ENCODE results near the gene LIPG.

Gene LIPG

DNA sequence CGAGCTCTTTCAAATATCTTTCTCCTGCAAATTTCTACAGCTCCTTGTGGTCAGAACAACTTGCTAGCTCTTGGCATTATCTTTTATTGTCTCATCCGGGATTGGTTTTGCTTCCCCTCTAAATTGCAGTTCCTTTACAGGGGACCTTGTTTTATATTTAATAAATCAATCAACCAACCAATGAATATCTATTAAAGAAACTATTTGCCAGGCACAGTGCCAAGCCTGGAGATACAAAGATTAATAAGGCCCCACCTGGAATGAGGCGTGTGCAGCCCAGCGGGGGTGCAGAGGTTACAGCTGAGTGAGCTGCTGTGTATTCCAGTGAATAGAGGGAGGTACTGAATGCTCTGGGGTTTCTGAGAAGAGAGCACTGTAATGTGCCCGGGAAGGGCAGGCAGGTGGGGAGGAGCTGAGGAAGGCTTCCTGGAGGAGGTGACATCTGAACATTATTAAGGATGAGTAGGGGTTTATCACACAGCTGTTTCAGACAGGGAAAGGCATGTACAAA, 51.8 kb downstream of the LIPG start:
- no peak for DNase-seq

DNA sequence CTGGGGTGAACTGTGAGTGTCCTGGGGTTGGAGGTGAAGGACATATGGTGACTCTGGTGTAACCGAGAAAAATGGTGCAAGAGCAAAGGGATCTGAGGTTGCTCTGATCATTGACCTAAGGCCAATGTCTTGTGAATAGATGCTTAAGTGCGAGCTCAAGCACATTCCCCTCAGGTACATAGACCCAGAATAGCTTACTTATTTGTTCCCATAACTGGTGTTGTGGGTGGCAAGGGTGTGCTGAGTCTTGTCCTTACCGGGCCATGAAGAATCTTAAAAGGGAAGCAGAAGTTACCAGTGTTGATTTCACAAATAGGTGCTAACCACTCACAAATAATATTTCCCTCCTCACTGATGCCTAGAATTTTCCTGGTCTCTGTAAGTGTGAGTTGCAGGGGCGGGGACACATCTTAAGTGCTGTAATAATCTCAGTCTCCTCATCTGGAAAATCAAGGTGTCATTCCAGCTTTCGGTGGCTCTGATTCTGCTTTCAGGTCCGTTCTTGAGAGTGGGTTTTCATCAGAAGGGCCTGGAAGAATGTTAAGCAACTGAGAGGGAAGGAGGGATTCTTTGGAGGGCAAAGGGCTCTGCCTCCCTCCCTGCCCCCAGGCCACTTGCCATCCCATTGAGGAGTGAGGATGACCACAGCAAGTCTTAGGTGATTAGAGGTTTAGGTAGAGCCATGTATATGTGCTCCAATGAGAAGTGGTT, 54.9 kb downstream of the LIPG start:
- no peak for DNase-seq

DNA sequence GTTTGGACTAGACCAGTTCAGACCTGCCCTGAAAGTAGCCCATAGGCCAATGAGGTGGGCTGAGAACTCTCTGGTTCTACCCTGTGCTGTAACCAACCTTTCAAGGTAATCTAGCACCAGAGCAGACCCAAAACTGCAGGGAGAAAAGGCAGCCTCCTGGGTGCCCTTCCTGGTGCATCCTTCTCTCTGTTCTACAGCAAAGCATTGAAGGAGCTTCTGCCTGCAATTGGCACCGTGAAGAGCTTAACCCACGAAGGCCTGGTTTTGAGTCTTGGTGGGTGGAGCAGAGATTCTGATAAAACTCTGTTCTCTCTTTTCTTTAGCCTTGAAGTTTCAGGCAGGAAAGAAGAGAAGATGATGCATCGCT, 55.5 kb downstream of the LIPG start:
- no peak for DNase-seq

DNA sequence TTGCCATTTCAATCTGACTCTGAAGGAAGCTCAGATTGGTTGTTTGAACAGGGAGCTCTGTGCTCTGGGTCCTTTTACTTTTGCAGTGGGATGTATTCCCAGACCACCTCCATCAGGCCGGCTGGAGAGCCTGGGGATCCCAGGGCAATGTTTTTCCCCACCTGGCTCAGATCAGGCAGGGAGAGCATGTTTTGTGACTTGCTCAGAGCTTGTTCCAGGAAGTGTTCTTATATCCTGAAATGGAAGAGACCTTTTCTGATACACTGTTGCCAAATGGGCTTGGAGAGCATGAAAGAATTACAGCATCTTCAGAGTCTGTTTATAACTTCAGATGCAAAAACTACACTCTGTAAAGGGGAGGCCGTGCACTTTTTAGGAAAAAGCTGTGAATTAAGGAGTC, 56.0 kb downstream of the LIPG start:
- no peak for DNase-seq

DNA sequence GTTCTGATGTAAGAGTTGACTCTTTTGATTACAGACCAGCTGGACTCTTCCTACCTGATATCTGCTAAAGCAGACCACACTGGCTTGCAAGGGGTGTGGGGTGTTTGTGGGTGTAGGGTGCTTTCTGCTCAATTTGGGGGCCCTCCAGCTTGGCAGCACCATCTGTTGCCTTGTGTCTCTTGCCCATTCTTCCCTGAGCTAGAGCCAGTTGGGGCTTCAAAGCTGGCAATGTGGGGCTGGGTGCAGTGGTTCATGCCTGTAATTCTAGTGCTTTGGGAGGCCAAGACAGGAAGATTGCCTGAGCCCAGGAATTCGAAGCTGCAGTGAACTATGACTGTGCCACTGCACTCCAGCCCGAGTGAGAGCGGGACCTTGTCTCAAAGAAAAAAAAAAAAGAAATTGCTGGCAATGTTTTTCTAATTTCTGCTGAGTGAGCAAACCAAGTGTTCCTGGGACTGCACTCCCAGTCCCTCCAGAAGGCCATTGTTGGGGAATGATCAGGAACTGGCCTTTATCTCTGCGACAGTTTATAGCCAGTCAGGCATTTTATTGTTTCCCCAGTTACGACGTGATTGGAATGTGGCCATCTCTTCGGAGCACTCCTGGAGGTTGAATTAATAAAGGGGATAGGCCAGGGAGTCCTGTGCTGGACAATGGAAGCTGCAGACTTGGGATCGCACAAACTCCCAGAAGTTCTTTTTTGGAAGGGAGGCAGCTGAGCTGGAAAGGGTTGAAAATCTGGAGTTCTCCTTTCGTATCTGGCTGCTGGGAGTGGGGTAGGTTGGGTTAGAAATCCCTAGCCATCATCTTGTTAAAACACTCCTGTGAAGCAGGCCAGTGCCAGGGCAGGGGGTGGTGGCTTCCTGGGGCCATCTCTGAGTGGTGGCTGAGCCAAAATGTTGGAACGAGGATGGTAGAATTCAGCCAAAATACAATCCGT, 57.2 kb downstream of the LIPG start:
- no peak for DNase-seq

DNA sequence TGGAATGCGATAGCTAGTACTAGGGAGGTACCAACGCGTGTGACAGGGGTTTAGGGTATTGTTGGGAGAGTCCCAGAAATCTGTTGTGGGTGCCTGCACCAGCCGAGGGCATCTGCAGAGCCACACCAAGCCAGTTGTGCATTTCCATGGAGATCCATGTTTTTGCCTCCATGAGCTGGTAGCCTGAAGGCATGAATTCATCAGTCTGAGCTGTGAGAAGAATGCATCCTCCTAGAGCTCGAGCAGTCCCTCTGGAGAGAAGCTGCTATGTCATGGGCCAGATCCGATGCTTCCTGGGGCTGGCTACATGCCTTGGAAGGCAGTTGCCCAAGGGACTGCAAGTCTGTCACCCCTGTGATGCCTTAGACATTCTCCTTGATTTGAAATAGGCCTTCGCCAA, 57.9 kb downstream of the LIPG start:
- no peak for DNase-seq

DNA sequence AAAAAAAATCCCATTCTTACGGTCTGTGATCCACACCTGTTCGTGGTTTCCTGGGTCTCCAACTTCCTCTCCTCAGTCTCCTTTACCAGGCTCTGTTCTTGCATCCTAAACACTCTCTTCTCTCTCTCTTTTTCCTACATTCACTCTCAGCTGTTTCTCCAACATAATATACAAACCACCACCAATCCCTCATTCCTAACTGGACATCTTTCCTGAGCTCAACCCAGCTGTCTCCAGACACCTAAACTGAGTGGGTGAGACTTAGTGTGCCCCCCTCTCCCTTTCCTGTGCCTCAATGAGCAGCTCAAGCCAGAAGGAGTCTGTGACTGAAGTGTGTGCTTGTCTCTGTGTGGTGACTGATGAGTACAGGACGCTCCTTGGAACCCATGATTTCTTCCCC, 59.4 kb downstream of the LIPG start:
- no peak for DNase-seq

DNA sequence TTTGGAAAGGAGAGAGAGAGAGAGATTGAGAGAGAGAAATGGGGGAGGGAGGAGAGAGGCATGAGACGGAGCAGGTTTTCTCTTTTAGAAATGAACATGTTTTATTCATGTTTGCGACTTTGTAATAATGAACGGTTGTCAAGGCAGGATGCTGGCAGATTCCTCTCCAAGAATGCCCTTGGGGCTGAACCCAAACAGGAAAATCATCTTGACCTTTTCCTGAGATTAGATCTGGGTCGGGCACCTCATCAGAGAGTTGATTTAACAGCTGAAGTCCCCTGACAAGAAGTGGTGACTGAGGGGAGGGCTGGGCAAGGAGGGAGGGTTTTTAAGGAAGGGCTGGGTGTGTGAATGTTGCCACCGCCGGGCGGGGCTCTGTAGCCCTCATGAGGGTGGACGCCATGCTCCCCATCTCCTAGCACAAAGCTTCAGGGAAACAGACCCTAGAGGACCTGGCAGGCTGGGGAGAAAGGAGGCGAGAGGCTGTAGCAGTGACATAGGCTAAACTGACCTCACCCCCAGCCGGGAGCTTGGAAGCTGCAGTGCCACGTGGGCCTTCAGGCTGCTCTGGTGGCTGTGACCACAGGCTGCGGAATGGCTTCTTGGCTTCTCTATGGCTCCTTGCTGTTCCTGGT, 60.0 kb downstream of the LIPG start:
- DNase-seq: no peak

DNA sequence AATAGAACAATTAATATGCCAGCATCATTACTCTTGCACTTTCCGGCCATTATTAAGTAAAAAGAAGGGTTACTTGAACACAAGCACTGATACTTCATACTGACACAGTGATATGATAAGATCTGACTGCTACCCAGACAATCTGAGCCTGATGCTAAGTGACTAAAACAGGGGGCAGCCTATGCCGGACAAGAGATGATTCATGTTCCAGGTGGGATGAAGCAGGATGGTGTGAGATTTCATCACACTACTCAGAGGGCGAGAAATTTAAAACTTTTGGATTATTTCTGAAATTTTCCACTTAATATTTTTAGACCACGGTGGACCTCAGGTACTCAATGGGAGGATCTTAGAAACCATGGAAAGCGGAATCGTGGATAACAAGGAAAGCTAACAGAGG, 61.7 kb downstream of the LIPG start:
- DNase-seq: no peak

DNA sequence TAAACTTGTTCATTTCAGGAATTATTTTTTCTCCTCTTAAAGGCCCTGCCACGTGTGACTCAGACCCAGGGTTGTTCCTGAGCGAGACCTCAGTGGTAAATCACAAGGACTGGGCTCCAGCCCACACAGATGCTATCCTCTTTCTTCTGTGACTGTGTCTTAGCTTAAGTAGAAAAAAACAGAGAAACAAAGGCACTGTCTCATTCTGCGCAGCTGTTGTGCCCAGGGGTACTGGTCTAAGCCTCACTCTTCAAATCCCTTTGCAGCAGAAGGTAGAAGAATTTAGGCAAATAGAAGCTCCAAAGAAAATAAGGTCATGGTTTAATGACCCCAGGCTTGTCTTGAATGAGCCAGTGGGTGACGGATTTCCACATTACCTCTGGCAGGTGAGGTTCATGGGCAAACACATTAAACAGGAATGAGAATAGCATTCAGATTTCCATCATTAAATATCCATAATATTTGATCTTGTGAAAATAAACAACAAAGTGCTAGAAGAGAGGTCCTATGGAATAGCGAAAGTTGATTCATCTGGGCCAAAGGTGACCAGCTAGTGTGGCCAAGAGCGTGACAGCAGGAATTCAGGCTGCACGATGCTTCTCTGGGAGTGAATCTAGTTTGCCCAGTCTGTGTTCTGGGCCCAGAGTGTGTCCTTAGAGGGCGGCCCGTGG, 63.3 kb downstream of the LIPG start:
- no peak for DNase-seq

DNA sequence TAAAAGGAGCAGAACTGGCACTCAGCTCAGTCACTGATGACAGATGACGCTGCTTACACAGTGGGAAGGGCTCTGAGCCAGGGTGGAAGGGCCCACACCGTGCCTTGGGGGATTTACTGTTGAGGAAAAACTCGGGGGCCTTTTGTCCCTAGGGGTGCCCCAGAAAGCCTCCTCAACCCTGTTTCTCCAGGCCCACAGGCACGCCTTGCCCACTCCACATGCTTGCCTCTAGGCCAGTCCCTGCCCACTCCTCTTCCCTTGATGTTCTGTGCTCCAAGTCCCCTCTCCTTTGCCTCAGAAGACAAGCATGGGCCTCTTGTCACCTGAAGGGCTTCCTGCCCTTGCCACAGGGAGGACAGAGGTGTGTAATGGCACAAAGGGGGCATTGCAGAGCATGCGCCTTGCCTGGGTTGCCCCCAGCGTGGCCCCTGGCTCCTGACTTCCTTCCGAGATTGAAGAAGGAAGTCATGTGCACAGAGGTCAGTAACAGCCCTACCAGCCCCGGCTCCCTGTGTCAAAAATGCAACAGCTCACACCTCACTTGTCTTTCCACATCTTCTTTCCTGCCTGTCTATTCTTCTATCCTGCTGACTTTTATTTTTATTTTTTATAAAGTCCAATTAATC, 65.1 kb downstream of the LIPG start:
- no peak for DNase-seq

DNA sequence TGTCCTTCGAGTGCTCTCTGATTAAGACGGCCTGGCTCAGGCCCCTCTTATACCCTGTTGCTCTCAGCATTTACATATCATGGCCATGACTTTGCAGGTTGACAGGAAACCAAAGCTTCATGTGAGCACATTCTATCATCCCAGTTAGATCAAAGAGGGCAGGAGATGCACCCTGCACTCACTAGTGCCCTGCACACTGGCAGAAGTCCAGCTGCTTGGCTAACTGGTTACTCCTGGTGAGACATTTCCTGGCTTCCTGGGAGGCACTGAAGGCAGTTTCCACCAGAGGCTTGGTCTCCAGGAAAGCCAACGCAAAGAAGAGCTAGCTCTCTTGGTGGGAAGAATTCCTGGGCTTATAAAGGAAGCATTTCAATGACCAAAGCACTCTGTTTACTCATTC, 66.3 kb downstream of the LIPG start:
- DNase-seq: no peak

DNA sequence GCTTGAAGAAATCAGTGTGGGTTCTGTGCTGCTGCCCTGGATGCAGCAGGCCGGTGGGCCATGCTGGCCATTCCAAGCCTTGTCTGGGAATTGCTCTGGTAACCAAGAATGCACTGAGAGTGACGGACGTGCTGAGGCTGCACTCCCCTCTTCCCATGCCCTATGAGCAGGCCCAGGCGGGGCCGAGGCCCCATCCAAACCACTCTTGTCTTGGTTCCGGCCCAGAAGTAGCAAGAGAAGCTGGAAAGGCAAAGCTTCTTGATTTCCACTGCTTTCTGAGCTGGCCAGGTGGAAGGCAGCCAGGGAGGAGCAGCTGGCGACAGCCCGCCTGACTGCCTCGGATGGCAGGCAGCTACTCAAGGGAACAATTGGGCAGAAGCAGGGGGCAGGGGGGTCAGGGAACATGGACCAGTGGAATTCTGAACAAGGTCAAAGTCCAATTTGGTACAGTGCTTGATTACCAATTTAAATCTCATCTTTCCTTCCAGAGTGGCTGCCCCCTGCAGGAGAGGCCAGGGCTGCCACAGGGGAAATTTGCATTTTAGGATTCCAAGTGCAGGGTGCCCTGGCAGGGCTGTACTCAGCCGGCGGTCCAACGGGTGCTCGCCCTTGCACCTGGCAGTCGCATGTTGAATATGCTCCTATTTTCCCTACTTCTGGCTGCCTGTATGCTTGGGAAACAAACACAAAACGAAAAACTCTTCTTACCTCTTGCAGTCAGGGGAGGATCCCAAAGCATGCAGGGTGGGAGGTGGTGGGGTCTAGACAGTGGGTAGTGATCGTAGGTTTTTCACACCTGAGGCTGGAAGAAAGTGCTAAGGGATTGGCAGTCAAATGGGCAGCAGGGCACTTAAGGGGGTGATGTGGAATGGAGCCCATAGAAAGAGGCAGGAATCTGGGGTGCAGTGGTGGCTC, 67.3 kb downstream of the LIPG start:
- no peak for DNase-seq

DNA sequence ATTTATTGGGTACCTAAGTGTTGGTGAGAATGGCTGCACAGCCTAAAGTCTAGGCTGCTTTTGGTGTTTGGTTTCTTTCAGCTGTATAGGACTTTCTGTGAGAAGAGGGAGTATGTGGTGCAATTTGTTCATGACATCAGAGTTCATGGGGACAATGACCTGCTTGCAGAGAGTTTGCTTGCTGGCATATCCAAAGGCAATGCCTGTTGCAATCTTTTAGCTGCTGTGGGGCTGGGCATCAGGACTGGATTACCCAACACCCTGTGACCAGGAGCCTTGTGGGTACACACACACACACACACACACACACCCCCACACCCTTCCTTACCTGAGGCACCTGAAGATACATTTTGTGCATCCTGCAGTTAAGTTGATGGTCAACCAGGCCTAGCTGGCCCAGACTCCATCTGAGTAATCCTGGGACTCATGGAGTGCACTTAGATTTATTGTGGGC, 68.4 kb downstream of the LIPG start:
- DNase-seq: no peak

DNA sequence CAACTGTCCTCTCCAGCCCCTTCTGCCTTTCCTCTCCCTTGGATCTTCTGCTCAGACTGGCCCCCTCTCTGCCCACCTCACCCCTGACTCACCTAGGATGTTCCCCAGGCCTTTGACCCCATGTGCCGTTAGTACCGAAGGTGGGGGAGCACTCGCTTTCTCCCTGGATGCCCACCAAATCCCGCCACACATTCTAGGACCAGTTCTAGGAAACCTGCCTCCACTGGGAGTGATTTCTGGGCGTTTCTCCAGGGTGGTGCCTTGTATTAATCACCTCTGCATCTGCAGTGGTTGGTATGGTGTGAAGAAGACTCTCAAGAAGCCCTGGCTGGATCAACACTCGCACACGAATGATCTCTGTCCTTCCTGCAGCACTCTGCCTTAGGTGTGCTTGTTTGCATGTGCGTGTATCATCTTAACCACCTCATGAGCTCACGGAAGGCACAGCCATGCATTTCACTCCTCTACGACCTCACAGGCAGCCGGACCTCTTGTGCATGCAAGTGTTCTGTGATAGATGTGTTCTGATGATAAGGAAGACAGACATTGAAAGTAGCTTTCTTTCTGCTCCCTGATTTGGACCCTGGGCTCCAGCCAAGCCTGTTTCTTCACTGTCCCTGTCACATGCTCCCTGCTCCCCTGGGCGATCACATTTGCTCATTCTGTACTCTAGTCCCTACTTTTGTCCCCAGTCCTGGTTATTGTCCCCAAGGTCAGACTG, 69.4 kb downstream of the LIPG start:
- DNase-seq: no peak

DNA sequence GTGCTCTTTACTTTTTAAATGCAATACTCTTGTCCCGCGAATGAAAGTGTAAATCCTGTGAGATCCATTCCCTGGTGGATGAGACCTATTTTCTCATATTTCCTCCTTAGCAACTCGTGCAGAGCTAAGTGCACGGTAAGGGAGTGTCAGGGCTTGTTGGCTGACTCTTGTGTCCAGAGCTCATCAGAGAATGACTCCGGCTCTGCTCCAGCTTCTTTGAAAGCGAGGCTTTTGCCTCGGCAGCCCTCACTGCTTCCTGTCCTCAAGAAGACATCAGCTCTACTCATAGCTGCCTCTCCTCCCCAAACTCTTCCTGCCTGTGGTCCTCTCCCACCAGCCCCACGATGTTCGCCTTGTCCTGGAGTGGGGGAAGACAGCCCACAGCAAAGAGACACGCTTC, 70.7 kb downstream of the LIPG start:
- no peak for DNase-seq

DNA sequence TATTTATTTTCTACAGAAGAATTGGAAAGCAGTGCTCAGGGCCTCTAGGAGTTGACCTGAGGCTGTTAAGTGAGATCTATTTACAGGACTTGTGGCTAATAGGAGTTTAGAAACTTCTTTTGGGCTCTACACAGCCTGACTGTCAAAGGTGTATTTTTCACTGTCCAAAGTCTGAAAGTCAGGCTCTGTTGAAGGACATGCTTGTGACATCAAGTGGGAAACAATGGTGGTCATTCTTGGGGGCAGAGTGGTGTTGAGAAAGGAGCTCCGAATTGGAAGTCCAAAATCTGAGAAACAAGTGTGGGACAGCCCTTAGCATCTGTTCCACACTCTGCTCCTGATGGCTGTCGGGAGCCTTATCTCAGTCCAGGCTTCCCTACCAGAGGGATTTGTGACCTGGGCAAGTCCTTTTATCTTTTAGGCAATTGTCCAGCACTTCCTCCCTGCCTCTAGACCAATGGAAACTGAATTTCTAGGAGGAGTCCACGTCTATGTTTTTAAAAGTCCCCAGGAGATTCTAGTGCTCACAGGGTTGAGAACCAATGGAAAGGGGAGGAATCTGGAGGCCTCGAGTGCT, 76.4 kb downstream of the LIPG start:
- no peak for DNase-seq

DNA sequence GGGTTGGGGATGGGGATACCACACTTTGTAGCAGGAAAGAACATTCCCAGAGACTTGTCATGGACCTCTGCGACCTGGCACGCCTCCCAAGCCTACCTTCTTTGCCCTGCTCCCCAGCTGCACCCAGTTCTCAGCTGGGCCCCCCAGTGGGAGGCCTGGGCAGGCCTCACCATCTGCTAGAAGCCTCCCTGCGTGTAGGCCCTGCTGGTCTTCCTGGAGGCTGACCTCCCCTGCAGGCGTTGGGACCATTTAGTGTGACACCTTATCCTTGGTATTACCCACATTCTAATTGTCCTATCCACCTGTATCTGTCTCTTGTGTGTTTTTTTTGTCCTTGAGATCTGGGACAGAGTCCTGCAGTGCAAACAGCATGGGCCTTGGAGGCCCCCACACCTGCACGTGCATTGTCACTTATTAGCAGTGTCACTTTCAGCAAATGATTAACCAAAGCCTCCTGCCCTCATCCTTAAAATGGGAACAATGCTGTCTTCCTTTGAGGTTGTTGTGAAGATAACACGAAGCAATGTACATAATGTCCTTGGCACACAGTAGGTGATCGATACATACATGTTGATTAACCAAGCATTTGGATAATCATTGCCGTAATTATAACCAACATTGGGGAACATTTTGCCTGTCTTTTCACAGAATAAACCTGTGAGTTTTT, 77.2 kb downstream of the LIPG start:
- no peak for DNase-seq

DNA sequence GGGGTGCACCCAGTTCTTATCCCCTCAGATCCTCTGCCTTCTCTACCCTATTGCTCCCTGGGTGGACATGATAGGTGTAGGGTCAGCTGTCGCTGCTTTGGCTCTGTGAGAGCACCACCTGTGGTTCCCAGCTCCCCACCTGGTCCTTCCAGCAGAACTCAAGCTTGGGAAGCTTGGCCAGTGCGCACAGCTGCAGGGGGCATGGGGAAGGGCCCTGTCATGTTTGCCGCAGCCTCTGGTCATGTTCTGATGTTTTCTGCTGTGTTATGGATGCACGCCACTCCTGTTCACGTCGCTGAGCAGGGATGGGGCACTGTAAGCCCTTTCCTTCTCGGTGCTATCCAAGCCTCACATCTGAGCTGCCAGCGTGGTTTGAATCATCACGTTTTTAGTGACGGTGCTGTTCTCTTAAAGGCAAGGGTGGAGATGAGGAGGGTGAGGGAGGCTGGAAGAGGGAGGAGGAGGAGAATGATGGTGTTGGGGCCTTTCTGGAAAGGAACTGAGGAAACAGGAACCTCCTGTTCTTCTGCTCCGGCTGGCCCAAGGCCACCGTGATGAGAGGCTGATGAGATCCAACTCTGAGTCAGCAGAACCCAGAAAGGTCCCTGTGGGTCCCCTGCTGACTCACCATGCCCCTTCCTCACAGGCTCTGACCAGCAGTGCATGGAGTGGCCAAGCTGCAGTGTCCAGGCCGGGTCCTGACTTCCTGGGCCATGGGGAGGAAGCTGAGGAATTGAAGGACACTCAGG, 78.0 kb downstream of the LIPG start:
- DNase-seq: no peak
